Right renal cortex interstitium (tissue), 3 donors: ENCODE data around the gene CYB5R3. TPM values are rescaled to one million over a fixed set of nuclear protein-coding genes. Genes with fewer than 3 reads are reported as not detected.
"Not testable (repeated sequence)": the region's sequence is repeated elsewhere in the genome, so short reads cannot be mapped to it uniquely, and the experiment has no call there.

Source experiments
- DNase-seq, 3 donors: peaks; one replicate each; pipeline ENCODE4 v3.0.0-alpha.2; 2013; ENCODE audit warnings: low read depth in 3 of 3, low spot score in 2 of 3
- polyA plus RNA-seq, 3 donors: library from polyadenylated mRNA; unstranded; fragments of 120-200 nt; gene quantifications; one replicate each; pipeline ENCODE4 v1.2.1, GENCODE V29; 2013; ENCODE audit not compliant: insufficient read length in 3 of 3

CYB5R3 gene
- polyA plus RNA-seq, 3 donors, result 130 to 149 (median 146) TPM

DNA sequence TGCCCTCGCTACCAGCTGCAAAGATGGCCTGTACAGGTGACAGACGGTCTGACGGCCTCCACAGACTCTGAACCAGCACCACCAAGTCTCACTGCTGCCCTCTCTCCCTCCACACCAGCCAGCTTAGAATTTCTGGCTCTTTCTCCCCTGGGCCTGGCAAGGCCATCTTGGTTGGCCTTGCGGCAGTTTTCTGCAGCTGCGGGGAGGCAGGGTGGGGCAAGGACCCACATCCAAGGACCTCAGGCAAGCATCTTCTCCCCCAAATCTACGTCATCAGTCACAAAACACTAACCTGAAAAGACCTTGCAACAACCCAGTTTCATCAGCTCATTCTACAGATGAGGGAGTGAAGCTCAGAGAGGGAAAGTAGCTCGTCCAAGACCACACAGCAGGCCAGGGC, 22.8 kb downstream of the CYB5R3 start:
- no peak for DNase-seq

DNA sequence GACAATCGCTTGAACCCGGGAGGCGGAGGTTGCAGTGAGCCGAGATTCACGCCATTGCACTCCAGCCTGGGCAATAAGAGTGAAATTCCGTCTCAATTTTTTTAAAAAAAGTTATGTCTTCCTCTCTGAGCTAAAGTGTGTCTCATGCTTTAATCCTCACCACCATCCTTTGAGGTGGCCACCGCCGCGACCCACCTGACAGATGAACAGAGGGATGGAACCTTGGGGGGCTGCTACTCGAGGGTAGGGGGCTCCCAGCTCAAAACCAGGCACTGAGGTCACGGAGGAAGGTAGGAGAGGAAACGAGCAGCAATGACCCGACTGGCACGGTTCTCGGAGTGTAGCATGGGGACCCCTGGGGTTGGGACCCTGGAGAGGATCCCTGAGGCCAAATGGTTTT, 23.8 kb downstream of the CYB5R3 start:
- DNase-seq, result no peak

DNA sequence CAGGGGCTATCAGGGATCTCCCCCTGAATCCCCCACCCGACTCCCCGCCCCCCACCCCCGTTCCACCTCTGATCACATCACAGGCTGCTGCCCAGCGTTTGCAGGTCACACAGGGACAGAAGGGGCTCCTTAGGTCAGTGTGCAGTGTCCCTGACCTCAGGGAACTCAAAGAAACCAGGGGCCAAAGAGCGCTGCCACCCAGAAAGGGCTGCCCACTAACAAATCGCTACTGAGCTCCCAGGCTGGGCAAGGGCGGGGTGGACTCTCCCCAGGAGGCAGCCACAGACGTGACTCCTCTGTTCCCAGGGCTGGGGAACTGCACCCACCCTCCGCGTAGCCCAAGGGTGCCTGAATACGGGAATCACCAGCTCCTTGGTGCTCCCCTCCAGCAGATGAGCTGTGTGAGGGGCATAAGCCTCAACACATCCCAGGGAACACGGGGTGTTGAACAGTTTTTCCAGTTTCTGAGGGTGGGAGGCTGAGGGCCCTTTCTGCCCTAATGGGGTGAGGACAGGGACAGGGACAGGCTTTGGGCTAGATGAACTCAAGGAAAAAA, 24.6 kb downstream of the CYB5R3 start:
- no peak for DNase-seq

DNA sequence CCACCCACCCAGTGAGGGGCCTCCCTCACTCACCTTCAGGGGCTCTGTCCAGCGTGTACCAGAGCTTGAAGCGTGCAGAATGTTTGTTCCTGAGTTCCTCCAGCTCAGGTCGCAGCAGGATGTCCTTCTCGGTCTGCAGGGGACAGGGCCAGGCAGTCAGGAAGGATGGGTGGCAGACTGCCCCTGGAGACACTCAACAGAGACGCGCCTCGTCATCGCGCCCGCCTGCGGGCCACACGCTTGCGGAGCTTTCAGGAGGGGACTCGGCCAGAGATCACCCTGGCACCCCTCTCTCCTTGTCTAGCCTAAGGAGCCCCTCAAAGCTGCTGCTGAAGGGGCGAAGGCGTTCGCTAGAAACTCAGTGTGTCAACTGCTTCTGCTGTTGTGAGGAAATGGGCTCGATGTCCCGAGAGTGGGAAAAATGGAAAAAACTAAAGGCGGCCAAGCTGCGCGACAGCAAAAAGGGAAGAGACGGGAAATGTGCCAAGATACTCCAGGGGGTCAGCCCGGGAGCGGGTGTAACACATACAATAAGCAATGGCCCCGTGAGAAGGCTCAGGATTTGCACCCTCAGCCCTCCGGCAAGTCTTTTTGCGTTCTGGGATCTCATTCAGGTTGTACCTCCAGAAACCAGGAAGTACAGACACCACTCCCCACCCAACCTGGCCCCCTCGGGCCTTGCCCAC, 25.3 kb downstream of the CYB5R3 start:
- no peak for DNase-seq

DNA sequence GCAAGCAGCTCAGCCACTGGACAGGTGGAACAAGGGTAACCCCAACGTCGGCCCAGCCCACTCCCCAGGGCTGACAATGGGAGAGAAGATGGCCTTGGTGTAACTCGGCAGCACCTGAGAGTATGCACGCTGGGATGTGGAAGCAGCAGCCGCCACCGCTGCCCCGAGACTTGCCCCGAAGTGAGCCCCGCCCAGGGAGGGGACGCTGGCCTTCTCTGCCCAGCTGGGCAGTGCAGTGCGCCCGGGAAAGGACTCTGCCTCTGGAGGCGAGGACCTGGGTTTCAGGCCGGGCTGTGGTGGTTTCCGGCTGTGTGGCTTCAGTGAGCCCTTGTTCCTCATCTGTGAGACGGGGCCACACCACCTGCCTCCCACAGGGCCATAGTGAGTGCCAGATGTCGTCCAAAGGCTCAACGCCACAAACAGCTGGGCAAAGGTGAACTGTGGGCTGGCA, 25.9 kb downstream of the CYB5R3 start:
- no peak for DNase-seq

DNA sequence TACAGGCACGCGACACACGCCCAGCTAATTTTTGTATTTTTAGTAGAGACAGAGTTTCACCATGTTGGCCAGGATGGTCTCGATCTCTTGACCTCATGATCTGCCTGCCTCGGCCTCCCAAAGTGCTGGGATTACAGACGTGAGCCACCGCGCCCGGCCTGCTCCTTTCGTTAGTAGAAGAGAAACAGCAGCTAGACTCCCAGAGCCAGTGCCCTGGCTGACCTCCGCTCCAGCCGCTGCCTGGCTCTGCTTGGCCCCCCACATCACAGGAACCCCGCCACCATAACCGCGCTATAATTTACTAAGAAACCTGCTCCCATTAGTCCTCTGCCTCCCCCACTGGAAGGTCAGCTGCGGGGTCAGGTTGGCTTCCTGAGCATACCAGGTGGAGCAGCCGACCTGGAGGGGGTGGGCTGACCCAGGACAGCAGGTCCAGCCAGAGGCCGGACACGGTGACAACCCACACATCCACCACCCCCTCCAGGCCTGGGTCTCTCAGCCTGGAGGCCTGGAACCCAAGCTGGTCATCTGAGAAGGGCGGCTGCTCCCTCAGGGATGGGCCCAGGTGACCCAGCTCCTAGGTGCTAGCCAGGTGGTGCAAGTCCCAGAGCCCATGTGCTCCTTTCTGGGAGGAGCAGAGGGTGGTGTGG, 27.0 kb downstream of the CYB5R3 start:
- DNase-seq, result no peak

DNA sequence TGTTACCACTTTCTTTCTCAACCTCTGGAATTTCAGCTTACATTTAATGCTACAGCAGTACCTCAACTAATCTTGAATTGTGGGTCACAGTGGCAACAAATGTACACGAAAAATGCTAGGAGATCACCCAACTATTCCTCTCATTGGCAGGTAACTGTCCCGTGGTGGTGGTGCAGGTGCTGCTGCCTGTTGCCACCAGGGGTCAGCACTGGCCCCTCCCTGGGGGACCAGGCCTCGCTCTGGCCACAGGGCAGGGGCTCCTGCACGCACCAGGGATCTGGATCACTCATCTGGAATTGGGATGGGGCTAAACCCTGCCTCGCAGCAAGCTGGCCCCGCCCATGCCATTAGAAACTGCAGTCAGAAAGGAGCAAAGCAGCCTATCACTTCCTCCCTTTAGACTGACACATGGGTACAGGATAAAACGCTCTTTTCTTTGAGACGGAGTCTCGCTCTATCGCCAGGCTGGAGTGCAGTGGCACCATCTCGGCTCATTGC, 27.6 kb downstream of the CYB5R3 start:
- DNase-seq, result peak in 2 of 3 donors; percentile 45 to 61

DNA sequence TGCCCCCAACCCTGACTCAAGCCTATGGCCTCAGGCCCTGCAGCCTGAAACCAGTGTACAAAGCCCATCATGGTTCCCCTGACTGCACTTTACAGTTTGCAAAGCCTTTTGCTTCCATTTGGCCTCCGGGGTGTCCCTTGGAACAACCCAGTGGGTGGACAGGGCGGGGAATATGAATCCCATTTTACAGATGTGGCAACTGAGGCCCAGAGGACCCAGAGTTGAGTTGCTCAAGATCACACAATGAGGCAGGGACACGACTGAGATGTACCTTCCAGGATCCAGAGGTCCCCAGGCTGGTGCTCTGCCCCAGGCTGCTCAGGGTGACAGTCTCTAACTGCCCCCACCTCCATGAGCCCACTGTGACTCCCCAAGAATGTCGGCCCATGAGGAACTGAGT, 29.1 kb downstream of the CYB5R3 start:
- no peak for DNase-seq

DNA sequence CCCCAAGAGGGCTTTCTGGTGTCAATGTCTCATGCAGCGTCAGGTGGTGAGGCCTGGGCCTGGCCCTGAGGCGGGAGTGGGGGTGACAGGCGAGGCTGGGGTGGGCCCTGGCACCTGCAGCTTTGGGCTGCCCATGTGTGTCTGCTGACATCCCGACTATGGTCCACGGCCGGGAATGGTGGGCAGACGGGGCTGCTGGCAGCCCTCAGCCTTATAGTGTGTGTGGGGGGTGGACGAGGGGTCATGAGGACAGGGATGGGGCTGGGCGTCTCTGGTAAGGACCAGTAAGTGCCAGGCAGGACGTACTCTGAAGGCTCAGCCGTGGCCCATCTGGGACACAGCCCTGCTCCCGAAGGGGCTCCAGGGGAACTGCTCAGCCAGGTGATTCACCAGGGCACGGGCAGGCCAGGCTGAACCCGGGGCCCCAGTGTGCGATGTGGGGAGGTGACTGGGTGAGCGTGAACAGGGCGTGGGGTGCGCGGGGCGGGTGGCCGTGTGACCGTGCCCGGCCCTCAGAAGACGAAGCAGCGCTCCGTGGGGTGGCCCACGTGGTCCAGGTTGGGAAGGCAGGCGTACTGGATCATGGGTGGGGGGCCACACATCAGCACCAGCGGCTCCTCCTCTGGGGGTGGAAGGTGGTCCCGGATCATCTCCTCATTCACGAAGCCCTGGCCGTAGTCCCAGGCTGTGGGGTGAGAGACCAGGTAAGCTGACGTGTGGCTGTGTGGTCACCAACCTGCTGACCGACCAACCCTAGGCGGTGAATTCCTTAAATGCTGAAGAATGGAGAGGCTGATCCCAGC, 29.7 kb downstream of the CYB5R3 start:
- no peak for DNase-seq

DNA sequence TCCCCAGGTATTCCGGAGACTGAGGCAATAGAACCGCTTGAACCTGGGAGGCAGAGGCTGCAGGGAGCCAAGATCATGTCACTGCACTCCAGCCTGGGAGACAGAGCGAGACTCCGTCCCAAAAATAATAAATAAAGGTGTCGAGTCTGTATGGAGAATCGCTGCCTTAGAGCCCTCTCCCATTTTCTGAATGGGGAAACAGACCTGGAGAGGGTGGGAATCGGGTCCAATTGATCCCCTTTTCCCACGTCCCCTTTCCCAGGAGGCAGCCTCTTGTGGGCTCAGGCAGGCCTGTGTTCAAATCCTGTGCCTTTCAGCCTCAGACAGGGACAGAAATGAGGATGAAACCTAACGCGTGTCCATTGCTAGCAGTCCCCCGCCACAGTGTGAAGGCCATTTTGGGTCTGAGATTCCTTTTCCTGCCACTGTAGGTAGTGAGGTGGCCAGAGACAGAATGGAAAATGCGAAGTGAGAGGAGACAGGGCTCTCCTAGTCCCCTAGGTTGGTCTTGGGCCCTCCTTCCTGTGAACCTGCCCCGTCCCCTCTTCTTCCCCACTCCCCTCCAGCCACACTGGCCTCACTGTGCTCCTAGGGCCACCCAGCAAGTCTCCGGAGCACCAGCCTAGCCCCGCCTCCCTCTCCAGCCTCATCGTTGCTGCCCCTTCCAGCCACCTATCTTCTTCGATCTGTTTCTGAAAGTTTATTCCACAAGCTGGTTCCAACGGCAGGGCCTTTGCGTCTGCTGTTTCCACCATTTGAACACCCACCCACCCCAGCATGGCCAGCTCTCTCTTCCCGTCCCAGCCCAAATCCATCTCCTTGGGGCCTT, 31.8 kb downstream of the CYB5R3 start:
- DNase-seq, result no peak

DNA sequence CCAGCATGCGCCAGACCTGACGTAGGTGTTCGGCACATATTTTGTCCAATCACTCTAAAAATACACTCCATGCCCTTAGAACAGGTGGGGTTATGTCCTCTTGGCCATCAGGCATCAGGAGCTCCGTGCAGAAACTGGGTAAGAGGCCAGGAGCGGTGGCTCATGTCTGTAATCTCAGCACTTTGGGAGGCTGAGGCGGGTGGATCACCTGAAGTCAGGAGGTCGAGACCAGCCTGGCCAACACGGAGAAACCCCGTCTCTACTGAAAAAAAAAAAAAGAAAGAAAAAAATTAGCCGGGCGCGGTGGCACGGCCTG, 33.4 kb downstream of the CYB5R3 start:
- not testable (repeated sequence) for DNase-seq

DNA sequence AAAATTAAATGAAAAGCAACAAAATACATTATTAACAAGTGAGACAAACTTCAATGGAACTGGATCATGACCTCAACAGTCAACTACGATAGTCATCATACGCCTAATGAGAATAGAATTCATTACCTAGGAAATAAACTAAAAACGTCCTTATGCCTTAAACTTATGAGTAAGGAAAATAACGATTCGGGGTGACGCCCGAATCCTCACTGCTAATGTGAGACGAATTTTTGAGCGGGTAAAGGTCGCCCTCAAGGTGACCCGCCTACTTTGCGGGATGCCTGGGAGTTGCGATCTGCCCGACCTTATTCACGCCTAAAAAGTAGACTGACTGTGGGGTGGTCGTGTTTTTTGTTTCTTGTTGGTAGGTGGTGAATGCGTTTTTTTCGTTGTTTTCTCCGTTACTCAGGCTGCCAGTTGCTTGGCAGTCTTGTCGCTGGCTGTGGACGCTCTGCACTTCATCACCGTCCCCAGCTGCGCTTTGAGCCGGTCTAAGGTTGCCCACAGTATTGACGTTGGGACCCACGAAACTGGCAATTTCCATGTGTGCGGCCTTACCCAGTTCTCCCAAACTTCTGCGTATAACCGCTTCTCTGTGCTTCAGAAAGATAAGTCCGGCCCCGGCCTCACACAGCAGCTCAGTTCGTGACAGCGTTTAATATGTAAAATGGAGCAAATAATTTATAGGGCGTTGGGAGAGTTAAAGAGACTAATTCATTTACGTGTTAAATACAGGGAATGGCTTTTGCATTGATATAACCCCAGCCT, 33.9 kb downstream of the CYB5R3 start:
- DNase-seq, result peak; percentile 91 to 94 (median 93)

DNA sequence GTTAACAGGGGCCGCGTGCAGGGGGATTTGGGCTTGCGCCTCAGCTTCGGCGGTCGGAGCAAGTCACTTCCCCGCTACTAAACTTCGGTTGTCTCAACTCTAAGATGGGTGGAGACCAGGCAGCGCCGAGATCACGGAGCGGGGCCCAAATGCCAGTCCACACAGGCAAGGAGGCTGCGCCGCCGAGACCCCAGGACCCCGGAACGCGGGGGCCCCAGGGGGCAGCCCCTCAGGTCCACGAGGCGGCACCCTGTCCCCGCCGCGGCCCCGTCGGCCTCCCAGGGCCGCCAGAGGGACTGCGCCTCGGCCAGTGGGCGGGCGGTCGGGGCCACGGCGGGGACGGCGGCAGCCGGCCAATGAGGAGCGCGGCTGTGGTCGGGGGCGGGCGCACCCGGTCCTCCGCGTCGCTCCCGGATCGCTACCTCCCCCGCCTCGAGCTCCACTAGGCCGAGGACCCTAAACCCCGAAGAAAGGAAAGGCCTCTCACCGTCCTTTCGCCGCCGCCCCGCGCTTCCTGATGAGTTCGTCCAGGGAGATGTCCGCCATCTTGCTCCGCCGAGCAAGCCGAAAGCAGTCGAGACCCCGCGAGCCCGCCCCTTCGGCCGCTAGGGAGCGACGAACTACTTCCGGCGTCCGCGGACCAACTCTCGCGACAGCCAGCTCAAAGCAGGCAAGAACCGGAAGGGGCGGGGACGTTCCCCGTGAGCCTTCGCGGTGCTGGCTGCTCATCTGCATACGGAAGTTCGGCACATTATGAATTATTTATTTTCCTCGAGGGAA, 34.7 kb downstream of the CYB5R3 start, which contains the start of gene POLDIP3:
TSS of gene POLDIP3 (minus strand) at position 572 of the 780 bp plus-strand sequence. CDS start at position 546, 26 bp downstream.
- DNase-seq, result peak; percentile 97 to 98 (median 98)

DNA sequence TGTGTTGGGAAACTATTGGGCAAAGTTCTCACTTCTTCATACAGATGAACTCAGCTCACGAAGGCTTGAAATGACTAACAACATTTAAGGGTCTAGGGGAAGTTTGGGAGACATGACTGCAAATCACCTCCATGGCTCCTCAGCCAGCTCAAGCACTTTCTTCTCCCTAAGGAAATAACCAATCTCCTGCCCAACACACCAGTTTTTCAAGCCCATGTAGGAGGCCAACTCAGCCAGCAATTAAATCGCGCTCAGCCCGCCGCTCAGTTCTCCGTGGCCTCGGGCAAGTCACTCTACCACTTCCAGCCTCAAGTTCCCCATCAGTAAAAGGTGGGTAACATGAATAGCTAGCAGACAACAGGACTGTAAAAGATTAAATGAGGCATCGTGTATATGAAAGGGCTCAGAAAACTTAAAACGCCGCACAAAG, 35.3 kb downstream of the CYB5R3 start:
- no peak for DNase-seq

DNA sequence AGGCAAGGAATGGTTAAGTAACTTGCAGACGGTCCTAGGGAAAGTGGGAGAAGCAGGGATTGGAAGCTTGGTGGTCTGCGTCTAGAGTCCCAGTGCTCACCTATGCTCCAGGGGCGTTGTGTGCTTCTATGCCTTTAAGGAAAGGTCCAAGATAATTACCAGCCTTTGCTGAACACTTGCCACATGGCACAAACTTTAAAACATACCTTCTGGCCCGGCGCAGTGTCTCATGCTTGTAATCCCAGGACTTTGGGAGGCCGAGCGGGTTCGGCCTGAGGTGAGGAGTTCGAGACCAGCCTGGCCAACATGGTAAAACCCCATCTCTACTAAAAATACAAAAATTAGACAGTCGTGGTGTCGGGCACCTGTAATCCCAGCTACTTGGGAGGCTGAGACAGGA, 36.9 kb downstream of the CYB5R3 start:
- DNase-seq, result no peak

DNA sequence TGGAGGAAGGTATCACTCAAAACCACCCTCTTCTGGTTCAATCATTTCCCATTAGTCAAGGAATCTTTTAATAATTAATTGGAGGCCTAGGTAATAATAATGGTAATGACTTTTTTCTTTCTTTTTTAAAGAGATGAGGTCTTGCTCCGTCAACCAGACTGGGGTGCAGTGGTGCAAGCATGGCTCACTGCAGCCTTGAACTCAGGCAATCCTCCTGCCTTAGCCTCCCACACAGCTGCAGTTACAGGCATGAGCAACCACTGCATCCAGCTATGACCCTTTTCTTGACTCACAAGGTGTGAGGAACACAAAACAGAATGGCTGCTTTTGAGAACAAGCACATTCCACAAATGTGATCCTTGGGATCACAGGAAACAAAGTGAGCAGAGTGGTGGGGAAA, 38.1 kb downstream of the CYB5R3 start:
- no peak for DNase-seq

DNA sequence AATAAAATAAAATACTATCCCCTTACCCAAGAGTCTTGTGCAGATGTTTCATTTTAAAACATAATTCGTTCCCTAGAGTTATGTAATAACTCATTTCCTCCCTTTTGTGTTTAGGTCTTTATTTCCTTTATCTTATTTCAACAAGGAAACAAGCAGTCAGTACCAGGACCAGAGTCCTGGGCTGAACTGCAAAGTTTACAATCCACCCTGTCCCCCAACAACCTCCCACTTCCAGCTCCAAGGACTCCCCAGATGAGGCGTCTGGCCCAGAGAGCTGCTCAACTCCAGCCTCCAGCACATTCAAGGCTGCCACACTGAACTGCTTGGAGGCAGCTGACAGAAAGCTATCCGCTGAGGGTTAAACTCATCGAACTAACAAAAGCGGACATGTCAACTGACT, 39.0 kb downstream of the CYB5R3 start:
- DNase-seq, result no peak

DNA sequence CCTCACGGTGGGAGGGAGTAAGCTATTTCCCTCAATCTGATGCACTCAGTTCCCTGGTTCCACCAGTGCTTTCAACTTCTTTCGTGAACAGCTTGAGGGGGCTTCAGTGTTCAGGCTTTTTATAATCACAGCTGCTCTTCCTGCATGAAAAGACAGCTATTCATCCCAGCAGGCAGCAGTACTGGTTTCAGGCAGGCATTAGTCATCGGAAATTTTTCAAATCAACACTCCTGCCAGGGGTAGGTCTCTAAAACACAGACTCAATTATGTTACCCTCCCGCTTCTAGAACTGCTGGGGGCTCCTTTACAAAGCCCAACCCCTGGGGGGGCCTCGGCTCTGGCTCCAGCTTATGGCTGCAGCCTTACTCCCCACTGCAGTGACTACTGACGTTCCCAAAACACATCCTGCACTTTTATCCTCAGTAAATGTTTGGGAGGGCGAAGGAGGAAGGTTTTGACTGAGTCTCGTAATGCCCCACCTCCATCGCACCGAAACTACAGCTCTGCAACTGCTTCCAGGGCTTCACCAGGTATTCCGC, 40.3 kb downstream of the CYB5R3 start:
- no peak for DNase-seq
